Gastrocnemius medialis (tissue), 4 donors: Measurements from ENCODE around the gene GRIA3. TPM values are rescaled to one million over a fixed set of nuclear protein-coding genes. Genes with fewer than 3 reads are reported as not detected.
"Not testable (repeated sequence)": the region's sequence is repeated elsewhere in the genome, so short reads cannot be mapped to it uniquely, and the experiment has no call there.

Experiments used
- ATAC-seq, 2 donors: fragments of 150-250 bp; one replicate each; pipeline ENCODE4 v1.9.1; 2016
- DNase-seq, 2 donors: peaks; one replicate each; pipeline ENCODE4 v3.0.0-alpha.2; 2019
- H3K27ac ChIP-seq, 4 donors: fragments of 200-600 bp; sonication (generic); 1 replicate in 1 of 4; 2 replicates in 3 of 4; pipeline ENCODE4 v1.5.1; 2016 to 2018; ENCODE audit warnings: mild to moderate bottlenecking in 2 of 4, moderate library complexity in 1 of 4
- H3K27me3 ChIP-seq, 3 donors: fragments of 200-600 bp; sonication (generic) in 2 of 3; 1 replicate in 1 of 3; 2 replicates in 2 of 3; pipeline versions ENCODE4 v1.5.1 to v1.6.0; 2016 to 2019; ENCODE audit warnings: mild to moderate bottlenecking in 1 of 3, moderate library complexity in 1 of 3
- H3K36me3 ChIP-seq, 2 donors: fragments of 200-600 bp; sonication (generic) in 1 of 2; one replicate each; pipeline ENCODE4 v1.5.1; 2017 to 2018
- H3K4me1 ChIP-seq, 2 donors: fragments of 200-600 bp; sonication (generic) in 1 of 2; one replicate each; pipeline ENCODE4 v1.5.1; 2016 to 2017; ENCODE audit warnings: mild to moderate bottlenecking in 2 of 2
- H3K4me3 ChIP-seq, 4 donors: fragments of 200-600 bp; sonication (generic) in 3 of 4; 1 replicate in 1 of 4; 2 replicates in 3 of 4; pipeline ENCODE4 v1.5.1; 2016 to 2019; ENCODE audit warnings: mild to moderate bottlenecking in 2 of 4
- H3K9me3 ChIP-seq, 3 donors: fragments of 200-600 bp; sonication (generic) in 2 of 3; 1 replicate in 1 of 3; 2 replicates in 2 of 3; pipeline ENCODE4 v1.5.1; 2016 to 2019
- CTCF ChIP-seq, 5 experiments: fragments of 450-650 bp in 3 of 5; fragments of 200-600 bp in 2 of 5; sonication (generic) in 2 of 5; IDR thresholded peaks in 4 of 5; conservative IDR thresholded peaks in 1 of 5; 1 replicate in 4 of 5; 2 replicates in 1 of 5; pipeline ENCODE4 v1.5.1; 2016 to 2019; ENCODE audit warnings: antibody characterized with exemption in 5 of 5, mild to moderate bottlenecking in 3 of 5, moderate library complexity in 3 of 5
- POLR2A ChIP-seq, 2 donors: fragments of 450-650 bp; IDR thresholded peaks; one replicate each; pipeline ENCODE4 v1.6.1; 2017; ENCODE audit warnings: antibody characterized with exemption in 2 of 2, mild to moderate bottlenecking in 2 of 2, moderate library complexity in 2 of 2
- in situ Hi-C, 4 donors: fragments of 200-750 bp; cut with MboI; loops; one replicate each; pipeline versions ENCODE4 v1.15.0 to v1.8.0; 2017; ENCODE audit warnings: low sequenced_read_pairs in 4 of 4
- intact Hi-C: fragments of 100-400 bp; cut with DNase I; formaldehyde crosslinking; loops from one replicate; pipeline ENCODE4 v1.15.1; 2023; ENCODE audit warnings: low total_unique reads
- total RNA-seq, 4 donors: library from RNA; depleted of rRNA; stranded (reverse); fragments of >200 nt; gene quantifications; one replicate each; pipeline versions ENCODE4 v1.1.0 to v1.2.3, GENCODE V29; 2016

Gene GRIA3
- total RNA-seq, 4 donors from 2014 or later: 0.05 to 0.24 (median 0.09) TPM; not detected in 1

DNA sequence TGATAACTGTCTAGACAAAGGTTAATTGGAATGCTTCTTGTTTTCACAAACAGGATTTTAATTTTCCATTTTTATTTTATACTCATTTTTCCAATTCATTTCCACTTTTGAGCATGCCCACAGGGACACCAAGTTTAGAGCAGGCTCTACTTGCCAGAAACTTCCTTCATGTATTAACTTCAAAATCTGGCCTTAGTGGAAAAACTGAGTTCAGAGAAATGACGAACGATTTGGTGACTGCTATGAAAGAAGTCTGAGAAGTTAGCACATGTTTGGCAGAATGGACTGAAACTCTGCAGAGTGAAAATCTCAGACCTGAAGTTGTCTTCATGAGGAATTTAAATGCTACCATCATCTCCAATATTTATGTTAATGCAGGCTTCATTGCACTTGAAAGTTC is 334.7 kb downstream of the GRIA3 start:
- H3K4me3 ChIP-seq: no peak overlapping the region
- H3K36me3 ChIP-seq: no peaks in the 10 kb centered on the region
- H3K27ac ChIP-seq: no peak overlapping the region
- intact Hi-C loops (no loop called here), in situ Hi-C loops (no loop called here)
- H3K27me3 ChIP-seq: no peaks in the 10 kb centered on the region
- TF ChIP-seq POLR2A (IDR thresholded peaks at IDR 0.05) (no peak), CTCF (IDR thresholded peaks at IDR 0.05 in 4 of 5, conservative IDR thresholded peaks at IDR 0.05 in 1 of 5) (no peak)
- ATAC-seq: no peak
- DNase-seq: no peak
- no peaks in the 10 kb centered on the region for H3K4me1 ChIP-seq
- no peaks in the 10 kb centered on the region for H3K9me3 ChIP-seq

DNA sequence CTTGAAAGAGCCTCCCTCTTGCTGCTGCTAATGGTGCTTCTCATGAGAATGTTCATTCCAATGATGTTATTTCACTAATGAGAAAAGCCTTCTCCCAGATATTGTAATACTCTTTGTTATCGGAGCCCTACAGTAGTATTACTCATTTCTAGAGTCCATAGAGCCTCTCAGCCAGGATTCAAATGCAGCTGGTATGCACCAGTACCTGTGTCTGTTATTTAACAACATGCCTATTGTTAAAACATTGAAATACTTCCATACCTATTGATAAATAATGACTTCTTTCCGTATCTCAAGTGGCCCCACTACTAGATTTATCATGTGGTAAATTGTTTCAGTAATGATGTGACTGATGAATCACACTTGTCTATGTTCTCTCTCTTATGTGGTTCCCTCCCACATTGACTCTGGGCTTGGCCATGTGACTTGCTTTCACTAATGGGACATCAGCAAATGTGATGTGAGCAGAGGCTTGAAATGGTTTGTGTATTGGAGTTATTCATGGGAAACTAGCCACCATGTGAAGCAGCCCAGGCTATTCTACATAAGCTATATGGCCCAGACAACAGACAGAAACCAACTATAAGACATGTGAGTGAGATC is 341.1 kb downstream of the GRIA3 start:
- ATAC-seq (no peak), DNase-seq (no peak)
- Histone ChIP-seq H3K36me3 (no peaks in the 10 kb centered on the region), H3K4me3 (no peak overlapping the region), H3K4me1 (no peaks in the 10 kb centered on the region), H3K27ac (no peak overlapping the region), H3K9me3 (no peaks in the 10 kb centered on the region), H3K27me3 (no peaks in the 10 kb centered on the region)
- in situ Hi-C loops: no loop called here
- no peak for TF ChIP-seq CTCF (IDR thresholded peaks at IDR 0.05 in 4 of 5, conservative IDR thresholded peaks at IDR 0.05 in 1 of 5)
- TF ChIP-seq POLR2A (IDR thresholded peaks at IDR 0.05): no peak
- intact Hi-C loops: no loop called here

DNA sequence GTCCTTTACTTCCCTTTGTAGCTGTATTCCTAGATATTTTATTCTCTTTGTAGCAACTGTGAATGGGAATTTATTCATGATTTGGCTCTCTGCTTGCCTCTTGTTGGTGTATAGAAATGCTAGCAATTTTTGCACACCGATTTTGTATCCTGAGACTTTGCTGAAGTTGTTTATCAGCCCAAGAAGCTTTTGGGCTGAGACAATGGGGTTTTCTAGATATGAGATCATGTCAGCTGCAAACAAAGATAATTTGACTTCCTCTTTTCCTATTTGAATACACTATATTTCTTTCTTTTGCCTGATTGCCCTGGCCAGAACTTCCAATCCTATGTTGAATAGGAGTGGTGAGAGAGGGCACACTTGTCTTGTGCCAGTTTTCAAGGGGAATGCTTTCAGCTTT is 346.6 kb downstream of the GRIA3 start:
- intact Hi-C loops: not testable (repeated sequence)

More for the DNA sequence above, 346.6 kb downstream of the GRIA3 start:
- H3K27ac ChIP-seq, H3K36me3 ChIP-seq, DNase-seq, H3K4me1 ChIP-seq, H3K27me3 ChIP-seq, in situ Hi-C loops, H3K9me3 ChIP-seq, H3K4me3 ChIP-seq, ATAC-seq: not testable (repeated sequence)
